HG02610 (cell line): Measurements from ENCODE around the gene COMMD6.

Source experiments
- ATAC-seq: cut with Tn5 transposase; IDR thresholded peaks from one replicate; pipeline ENCODE4 v1.9.1; 2021; ENCODE audit warnings: mild to moderate bottlenecking, moderate library complexity; ENCODE audit not compliant: unreplicated experiment

The COMMD6 gene

GRCh38 chr13:75485286-75486062, 52.2 kb downstream of the COMMD6 start:
- ATAC-seq, result no peak

DNA sequence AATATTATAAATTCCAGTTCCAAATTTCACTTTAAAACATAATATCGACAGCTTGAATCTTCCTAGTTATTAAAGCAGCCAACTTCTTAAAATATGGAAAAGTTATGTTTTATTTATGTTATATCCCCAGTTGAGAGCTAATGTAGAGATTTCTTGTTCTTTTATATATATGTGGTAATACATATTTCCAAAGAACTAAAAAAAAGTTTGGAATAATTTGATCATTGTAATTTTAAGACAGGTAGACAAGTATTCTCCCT, 54.9 kb downstream of the COMMD6 start:
- no peak for ATAC-seq

GRCh38 chr13:75482070-75482819, 55.4 kb downstream of the COMMD6 start, which contains the start of gene TBC1D4:
TSS of gene TBC1D4 (minus strand) at chr13:75482169. CDS start at chr13:75481767, 402 bp downstream.
- peak; percentile 67 for ATAC-seq

GRCh38 chr13:75481176-75482069, 56.2 kb downstream of the COMMD6 start:
- peak; percentile 22 for ATAC-seq

DNA sequence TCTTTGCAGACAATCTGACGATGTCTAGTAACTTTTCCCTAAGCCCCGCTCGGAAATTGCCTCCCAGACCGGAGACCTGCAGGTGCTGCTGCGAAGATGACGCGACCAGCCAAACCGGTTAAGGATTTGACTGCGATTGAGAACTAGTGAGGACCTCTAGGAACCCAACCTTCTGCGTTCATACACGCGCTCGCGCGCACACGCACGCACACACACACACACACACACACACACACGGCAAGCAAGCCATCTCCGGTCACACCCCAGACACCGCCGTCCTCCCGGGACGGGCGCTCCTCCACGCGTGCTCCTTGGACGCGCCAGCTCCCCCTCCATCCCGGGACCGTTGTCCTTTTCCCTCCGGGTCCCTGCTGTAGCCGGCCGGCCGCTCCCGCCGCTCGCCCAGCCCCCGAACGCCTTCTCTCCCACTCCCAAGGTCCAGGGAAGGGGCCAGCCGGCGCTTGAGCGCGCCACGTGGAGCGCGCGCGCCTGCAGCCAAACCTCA, 56.9 kb downstream of the COMMD6 start:
- ATAC-seq, result peak; percentile 1

DNA sequence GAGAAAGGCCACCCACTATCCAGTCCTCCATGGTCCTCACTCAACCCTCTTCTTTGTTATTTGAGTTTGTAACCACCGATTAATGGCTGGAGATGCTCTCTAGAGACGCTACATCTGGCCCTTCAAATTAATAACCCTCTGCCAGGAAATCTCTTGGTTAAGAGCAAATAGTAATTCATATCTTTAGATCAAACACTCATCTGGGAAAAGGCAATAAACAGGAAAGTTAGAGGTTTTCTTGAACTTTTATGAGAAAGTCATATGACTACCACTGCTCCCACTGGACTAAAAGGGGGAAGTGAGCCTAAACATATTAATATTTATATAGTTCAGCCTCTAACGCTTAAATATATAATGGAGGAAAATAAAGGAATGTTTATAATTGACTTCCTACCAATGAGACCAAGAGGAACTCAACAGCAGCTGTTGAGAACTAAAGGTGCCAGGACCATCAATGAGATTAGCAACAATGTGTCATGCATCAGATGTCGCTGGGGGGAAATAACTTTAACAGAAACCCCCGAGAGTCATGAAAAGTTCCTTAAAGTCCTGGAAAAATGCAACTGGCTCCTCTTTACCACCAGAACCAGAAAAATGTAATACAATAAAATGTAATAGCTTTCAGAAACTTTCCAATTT, 58.4 kb downstream of the COMMD6 start:
- no peak for ATAC-seq

- no peak for ATAC-seq
These were observed 59.0 kb downstream of the COMMD6 start for GRCh38 chr13:75478659-75479058.
